SK-N-DZ (cell line): ENCODE results near the gene VEPH1.

ENCODE experiments used
- DNase-seq: peaks from one replicate; pipeline ENCODE4 v3.0.0-alpha.2; 2015; ENCODE audit warnings: low spot score

Gene VEPH1

DNA sequence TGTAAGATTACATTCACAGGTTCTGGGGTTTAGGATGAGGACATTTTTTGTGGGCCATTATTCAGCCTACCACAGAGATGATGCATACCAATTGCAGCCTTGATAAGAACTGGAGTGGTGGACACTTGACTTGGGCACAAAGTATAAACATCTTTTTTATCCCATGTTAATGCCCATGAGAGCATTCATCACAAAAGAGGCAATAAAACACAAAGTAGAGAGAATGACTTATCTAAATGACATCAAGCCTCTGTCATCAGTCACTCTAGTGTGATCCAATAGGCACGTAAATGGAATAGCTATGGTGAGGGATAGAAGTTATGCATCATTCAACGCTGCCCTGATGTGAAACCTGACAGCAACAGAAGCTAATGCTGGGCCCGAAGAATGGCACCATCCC lies 25.8 kb downstream of the VEPH1 start:
- DNase-seq, result no peak

DNA sequence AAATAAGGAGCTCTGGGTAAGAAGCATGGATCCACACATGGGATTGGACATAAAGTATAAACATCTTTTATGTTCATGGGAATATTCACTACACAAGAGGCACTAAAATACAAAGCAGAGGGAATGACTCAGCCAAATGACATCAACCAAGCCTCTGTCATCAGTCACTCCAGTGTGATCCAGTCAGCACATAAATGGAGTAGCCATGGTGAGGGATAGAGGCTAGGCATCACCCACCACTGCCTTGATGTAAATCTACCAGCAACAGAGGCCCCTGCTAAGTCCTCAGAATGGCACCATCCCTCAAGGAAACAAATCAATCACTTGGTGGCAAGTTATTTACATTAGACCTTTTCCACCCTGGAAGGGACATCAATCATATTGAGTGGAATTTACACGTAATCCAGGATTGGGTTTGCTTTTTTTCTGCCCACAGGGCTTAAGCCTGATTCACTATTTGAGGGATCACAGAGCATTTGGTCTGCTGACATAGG lies 27.2 kb downstream of the VEPH1 start:
- DNase-seq, result no peak

DNA sequence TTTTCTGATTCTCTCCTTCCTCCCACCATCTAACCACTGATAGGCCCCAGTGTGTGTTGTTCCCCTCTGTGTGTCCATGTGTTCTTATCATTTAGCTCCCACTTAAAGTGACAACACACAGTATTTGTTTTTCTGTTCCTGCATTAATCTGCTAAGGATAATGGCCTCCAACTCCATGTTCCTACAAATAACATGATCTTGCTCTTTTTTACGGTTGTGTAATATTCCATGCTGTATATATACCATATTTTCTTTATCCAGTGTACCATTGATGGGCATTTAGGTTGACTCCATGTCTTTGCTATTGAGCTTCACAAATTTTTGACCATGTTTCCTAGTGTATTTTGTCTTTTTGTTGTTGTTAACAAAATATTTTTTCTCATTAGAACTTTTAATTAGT lies 30.6 kb downstream of the VEPH1 start:
- no peak for DNase-seq

DNA sequence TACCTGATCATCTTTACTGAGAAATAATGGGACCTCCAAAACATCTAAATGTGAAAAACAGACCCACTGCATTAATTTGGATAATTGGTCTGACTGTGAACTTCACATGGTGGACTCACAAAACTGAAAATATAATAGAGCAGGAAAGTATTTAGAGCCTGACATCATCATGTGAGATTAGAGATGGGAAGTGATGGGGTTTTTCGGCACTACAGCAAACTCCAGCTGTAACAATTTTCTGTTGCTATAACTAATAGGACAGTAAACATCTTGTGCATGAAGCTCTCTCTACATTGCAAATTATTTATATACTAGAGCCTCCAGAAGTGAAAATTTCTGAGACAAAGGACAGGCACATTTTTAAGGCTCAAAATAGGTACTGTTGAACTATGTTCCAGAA lies 32.2 kb downstream of the VEPH1 start:
- DNase-seq, result no peak

DNA sequence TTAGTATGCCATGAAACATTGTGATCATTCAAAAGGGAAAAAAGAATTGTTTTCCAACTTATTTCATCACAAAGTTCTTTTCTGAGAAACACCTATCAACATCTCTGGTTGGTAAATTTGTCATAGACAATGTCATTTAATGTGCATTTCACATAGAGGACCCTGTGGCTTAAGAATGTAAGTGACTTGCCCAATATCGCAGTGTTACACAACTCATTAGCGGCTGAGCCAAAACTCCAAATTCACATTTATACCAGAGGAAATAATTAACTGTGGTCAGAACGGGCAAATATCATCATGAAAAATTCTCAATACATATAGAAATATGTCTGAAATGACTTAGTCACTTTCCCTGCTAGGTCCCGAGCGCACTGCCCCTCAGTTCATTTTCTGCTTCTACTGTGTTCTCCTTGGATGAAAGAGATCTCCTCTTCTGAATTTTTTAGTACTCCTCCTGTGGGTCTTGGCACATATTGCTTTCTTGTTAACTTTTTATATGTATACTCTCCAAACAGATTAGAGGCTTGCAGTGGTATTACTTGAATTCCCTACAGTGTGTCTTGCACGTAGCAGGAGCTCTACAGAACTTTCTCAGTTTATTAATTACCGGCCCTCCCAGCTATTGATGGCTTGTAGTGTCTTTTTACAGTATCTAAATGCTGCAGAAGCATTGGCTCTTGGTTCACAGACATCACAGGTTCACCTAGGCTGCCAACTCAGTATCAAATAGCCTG lies 33.5 kb downstream of the VEPH1 start:
- no peak for DNase-seq

DNA sequence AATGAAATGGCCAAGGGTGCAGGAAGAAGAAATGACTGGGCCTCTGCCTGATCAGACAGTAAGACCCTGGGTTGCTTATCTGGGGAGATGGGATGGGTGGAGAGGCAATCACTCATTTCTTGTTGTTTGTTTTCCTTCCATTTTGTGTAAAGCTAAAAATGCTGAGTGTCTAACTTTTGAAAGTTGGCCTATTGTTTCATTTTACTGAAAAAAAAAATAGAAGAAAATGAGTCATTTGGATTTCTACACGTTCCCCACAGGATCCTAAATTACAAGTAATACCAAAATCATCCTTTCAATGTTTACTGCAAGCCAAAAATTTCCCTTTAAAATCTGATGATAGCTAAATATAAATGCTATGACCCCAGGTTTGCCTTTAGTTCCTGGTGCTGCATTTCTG lies 36.0 kb downstream of the VEPH1 start:
- no peak for DNase-seq

DNA sequence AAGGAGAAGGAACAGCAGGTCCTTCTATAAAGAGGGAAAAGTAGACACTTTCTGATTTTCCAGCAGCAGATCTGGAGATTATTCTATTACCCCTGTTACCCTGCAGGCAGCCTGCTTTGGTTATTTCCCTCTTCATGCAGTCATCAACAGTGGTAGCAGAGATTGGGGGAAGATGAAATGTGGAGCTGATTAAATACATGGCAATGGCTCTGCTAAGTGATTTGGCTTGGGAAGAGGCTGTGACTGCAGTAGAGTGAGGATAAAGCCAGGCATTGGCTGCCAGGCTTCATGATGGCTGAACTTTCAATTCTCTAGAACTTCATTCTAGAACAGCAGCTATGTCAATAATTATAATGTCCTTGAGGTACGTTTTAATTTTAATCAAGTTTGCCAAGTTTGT lies 37.5 kb downstream of the VEPH1 start:
- no peak for DNase-seq

DNA sequence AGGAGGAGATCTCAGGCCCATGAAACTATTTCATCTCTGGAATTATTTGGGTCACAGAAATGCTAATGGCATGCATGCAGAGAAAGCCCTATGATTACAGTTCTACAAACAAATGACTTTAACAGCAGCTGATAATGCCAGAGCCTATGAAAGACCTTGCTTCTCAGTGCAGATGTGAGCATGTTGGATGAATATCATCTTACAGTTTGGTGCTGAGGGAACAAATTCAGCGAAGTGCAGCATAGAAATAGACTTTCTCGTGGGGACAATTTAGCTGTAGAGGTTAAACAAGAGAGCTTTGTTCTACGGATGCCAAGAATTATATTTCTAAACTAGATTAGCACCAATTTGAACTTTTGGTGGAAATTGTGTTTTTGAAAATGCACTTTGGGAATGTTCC lies 38.9 kb downstream of the VEPH1 start:
- no peak for DNase-seq

DNA sequence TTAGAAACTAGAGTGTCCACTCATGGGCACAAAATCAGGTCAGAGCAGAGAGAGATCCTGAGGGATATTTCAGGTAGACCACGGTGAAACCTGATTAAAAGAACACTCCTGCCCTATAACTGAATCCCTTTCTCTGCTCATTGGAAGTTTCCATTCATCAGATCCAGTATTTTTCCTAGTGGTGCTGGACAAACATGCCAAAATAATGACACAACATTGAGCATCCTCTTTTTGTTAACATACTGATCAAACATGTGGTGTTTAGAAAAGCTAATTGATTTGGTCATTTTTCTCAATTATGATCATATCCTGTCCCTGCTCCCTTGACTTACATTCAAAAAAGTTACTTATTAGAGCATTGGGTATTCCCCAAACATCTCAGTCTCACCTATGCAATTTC lies 39.4 kb downstream of the VEPH1 start:
- no peak for DNase-seq

DNA sequence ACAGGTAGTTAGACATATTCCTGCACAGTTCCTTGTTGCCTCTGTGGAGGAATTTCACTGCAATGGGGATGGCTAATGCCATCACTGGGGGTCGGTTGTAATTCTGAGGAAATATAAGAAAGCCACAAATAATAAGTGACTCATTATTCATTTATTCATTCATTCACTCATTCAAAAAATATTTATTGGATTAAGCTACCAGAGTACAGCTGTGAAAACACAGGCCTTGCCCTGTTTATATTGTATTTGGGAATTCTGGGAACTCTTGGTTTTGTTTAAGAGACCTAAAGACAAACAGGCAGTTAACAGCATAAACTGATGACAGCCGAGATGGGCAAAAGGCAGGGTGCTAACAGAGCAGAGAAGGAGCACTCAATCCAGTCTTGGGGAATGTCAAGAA lies 43.0 kb downstream of the VEPH1 start:
- no peak for DNase-seq

DNA sequence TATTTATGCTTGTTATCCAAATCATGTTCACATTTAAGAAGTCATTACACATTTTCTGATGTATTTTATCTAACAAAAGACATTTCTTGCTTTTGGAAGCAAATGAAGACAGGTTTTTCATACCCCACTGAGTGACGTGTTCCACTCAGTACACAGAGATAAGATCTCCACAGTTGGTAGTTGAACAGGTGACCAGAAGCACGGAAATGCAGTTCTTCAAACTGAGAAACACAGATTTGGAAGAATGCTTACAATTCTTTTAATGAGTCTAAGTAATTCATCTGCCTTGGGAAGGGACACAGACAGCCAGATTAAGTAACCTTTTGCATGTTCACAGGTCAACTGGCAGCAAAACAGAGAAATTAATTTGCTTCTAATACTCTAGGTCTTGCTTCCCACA lies 43.5 kb downstream of the VEPH1 start:
- no peak for DNase-seq

DNA sequence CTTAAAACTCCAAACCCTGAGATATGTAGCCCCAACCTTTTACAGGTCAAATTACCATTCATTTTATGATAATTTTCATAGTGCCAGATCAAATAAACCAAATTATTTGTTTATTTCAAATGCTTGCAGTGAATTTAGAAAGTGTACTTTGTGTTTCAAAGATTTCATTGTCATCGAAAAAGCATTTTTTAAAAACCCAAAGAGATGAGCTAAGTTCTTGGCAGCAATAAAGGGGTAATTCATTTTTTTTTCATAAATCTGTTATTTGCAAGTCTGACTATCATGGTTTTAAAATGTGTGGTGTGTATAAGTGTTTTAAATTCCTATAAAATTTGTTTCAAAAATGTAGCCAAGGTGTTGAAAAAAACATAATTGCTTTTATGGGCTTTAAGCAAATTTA lies 49.4 kb downstream of the VEPH1 start:
- DNase-seq, result no peak

DNA sequence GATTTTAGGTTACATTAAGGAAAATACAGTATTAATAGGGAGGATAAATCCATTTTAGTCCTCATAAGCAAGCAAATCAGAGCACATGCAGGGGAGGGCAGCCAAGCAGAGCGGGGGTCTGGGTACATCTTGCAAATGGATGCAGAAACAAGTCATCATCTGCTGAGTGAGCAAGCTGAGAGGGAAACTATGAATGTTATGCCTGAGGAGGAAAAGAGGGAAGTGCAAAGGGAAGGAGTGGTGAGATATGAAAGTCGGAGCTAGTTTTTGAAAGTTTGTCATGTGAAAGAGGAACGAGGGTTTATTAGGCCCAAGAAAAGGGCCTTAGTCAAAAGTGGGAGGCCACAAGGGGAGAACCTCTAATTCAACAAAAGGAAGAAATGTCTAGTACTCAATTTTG lies 51.1 kb downstream of the VEPH1 start:
- no peak for DNase-seq

DNA sequence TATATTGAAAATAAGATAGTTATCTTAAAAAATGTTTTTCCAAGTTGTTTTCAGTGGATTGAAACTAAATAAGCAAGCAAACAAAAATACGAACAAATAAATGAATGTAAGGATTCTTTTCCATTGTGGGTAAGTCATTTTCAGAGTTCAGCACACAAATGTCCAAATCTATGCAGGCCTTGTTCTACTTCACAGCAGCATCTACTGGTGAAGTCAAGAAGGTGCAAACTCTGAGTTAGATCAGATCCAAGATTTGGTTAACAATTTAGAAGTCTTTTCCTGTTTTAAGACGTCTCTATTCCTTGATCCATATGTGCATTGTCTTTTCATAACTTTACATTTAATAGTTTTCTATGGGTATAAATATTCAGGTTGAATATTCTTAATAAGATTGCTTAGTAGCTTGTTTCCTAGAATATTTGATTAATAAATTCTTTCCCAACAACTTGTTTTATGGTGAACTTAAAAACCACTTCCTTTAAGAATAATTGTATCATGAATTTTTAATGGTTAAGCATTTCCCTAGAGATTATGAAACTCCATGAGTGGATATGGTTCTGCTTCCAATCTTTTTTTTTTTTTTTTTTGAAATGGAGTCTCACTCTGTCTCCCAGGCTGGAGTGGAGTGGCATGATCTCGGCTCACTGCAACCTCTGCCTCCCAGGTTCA lies 56.1 kb downstream of the VEPH1 start:
- no peak for DNase-seq

DNA sequence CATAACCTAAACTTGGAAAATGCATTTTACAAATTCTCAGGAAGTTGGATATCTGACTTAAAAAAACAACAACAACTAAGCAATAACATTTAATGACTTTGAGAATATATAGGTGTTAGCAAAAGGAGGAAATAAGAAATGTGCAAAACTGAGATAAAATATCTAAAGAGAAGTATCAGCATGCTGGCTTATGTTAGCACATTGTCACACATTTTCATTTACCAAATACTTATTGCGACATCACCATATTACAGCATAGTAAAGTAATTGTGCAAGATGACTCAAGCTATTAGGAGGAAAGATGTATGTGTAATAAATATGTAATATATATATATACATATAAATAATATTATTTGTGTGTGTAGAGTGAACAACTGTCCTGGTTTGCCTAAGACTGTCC lies 57.4 kb downstream of the VEPH1 start:
- no peak for DNase-seq

DNA sequence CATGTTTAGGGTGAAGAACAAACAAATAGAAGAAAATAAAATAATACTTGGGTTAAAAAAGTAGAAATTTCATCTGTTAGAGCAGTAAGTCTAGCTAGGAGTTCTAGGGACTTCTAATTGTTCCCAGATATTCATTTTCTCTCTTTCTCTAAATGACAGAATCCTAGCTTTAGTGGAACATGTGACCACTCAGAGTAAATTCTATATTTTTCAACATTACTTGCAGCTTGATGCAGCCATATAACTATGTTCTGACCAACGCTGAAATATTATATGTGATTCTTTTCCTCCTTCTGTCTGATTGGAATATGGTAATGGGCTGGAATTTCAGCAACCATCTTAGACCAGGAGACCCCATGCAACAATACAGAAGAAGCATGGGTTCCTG lies 58.4 kb downstream of the VEPH1 start:
- DNase-seq, result no peak

DNA sequence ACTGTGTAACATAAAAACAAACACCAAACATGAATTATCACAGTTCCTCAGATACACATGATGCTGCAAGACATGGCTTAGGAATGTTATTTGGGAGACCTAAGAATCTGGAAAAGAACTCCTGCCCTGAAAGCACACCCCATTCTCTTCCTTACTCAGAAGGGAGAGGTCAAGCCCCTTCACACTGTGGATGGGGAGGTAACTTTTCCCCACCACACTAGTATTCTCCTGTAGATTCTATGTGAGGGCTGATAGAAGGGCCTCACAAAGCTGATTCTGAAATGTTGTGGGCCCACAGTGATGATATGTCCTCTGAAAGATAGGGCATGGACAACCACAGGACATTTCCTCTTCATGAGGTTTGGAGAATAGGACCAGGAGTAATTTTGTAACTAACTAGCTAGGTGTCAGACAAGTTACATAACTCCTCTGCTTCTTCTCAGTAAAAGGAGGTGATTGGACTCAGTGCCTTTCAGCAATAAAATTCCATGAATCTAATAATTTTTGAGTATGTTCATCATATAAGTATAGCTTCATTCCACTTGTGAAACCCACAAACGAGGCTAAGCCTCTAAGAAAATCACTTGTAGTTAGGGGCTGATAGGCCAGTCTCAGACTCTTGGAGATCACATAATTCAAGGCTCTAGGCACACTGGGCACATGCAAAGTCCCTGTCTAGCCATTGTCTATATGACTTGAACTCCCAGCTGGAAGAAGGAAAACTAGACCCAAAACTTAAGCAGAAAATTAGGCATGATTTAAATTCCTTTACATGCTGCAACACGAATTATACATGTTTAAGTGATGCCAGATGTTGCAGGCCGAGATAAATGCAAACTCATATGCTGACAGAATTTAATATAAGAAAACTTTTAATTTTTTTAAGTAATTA lies 59.1 kb downstream of the VEPH1 start:
- DNase-seq, result no peak

DNA sequence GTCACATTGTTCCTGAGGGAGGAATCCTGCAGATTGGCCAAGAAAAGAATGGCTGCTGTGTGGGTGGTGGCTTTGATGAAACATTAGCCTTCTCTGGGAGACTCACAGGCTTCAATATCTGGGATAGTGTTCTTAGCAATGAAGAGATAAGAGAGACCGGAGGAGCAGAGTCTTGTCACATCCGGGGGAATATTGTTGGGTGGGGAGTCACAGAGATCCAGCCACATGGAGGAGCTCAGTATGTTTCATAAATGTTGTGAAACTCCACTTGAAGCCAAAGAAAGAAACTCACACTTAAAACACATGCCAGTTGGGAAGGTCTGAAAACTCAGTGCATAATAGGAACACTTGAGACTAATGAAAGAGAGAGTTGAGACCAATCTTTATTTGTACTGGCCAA lies 60.5 kb downstream of the VEPH1 start:
- no peak for DNase-seq

DNA sequence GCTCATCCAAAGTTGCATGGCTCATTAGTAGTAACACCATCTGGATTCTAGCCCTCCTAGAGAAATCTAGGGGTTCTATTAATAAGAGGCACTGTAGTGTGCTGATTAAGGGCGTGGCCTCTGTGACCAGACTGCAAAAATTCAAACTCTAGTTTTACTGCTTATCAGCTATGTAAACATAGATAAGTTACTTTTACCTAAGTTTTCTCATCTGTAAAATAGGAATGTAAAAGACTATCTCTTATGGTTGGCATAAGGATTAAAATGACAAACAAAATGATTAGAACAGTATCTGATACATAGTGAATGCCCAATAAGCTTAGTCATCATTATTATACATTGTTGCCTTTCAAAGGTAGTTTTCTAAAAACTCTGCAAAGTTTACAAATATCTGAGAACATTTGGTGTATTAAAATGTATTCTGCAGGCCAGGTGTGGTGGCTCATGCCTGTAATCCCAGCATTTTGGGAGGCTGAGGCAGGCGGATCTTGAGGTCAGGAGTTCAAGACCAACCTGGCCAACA lies 62.1 kb downstream of the VEPH1 start:
- DNase-seq, result no peak

DNA sequence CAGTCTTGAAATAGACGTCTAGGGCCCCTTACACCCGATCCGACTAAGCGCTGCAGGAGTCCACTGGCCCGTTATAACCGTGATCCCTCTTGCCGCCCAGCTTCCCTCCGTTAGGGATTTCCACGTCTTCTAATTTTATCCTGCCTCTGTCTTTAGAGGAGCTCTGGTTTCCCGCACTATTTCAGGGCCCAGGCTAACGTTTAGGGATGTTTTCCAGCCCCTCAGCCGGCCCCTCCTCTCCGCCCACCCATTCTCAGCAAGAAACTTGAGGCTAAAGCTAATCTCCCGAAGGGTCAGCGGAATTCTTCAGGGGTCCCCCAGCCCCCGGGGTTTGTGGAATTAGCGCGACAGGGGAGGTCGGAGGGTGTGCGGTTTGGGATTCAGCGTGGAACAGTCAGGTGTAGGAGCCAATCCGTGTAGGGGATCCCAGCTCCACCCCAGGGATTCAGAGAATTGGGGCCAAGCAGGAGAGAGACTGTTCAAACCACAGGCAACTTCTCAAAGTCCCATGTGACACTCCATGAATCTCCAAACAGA lies 65.0 kb downstream of the VEPH1 start:
- no peak for DNase-seq

DNA sequence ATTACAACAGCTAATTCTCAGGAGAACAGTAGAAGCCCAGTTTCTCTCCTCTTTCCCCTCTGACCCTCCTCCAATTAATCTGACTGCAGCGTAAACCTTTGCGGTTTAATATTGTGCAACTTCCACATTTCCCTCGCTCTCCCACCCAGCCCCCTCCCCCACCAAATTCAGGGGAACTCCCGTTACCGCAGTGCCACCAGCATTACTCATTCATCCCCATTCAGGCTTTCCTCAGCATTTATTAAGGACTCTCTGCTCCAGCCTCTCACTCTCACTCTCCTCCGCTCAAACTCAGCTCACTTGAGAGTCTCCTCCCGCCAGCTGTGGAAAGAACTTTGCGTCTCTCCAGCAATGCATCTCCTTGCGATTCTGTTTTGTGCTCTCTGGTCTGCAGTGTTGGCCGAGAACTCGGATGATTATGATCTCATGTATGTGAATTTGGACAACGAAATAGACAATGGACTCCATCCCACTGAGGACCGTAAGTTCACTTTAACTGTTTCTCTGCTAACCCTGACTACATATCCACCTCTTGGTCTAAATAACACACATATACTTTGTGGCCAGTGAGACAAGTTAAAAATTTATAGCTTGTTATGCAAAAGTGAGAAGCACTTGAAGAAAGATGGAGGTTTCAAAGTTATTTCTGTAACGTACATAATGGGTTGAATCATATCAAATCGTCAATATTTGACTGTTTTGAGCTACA lies 66.5 kb downstream of the VEPH1 start, which contains the start of gene PTX3:
TSS of gene PTX3 (plus strand) at position 268 of the 709 bp plus-strand sequence. CDS start at position 352, 84 bp downstream.
- DNase-seq, result no peak
